ENCODE data around the gene SPATA9. TPM values are rescaled to one million over a fixed set of nuclear protein-coding genes. Genes with fewer than 3 reads are reported as not detected.

Gene SPATA9
- total and polyA plus RNA-seq, 9 of the 15 experiments (the other 6 are each of a cell fraction or from before 2014, with no cell fraction given) = 0.16 to 5.5 (median 0.39) TPM; not detected in 3

GRCh38 chr5:95613514-95613913, 69.3 kb downstream of the SPATA9 start:
- Histone ChIP-seq H3K9ac (ENCODE audit: insufficient read depth in 1 of 2, low read depth in 2 of 2, low read length in 2 of 2) (no peak overlapping the region), H3K4me1 (replicated peaks in 1 of 2; ENCODE audit: control insufficient read depth in 2 of 2, insufficient read depth in 2 of 2, low read length in 2 of 2) (no peaks in the 10 kb centered on the region; a peak in 1 of 5 replicates), H3K27ac (ENCODE audit: extremely low read depth, low read depth, low read length) (no peak overlapping the region), H4K20me1 (replicated peaks; ENCODE audit: control insufficient read depth, insufficient read depth, low read length) (no peaks in the 10 kb centered on the region), H3K4me3 (no peak overlapping the region), H3K4me2 (ENCODE audit: insufficient read depth, low read length) (no peak overlapping the region), H3K27me3 (ENCODE audit: control insufficient read depth in 2 of 2, insufficient read depth in 2 of 2, low read length in 2 of 2) (no peaks in the 10 kb centered on the region), H2AFZ (ENCODE audit: low read depth, low read length) (no peak overlapping the region), H3K9me1 (ENCODE audit: control insufficient read depth, insufficient read depth, low read length) (no peaks in the 10 kb centered on the region), H3K36me3 (ENCODE audit: control insufficient read depth, insufficient read depth, low read length) (no peaks in the 10 kb centered on the region), H3K79me2 (ENCODE audit: control insufficient read depth, insufficient read depth, low read length) (no peaks in the 10 kb centered on the region), H3K9me3 (replicated peaks; ENCODE audit: control insufficient read depth, insufficient read depth, low read depth, low read length) (peaks cover 2% of the 10 kb centered on the region)
- ChIA-PET POLR2A (interaction anchor here (1.1 kb wide), 1 partner anchor 9 kb away, joined by 3 read pairs; no protein-coding TSS in a partner anchor), CTCF (ENCODE audit: low intra/inter-chr PET ratio) (no interaction called here)
- ATAC-seq (no peak), DNase-seq (ENCODE audit: extremely low read depth in 1 of 4, low spot score in 3 of 4) (no peak), FAIRE-seq (no peak)
- peak in 1 of 2 experiments; percentile 87 for TF ChIP-seq AFF1 (IDR thresholded peaks at IDR 0.05; ENCODE audit: low read depth in 1 of 2, partially characterized antibody in 2 of 2)
- no peak for TF ChIP-seq SAFB (IDR thresholded peaks at IDR 0.05; ENCODE audit: borderline replicate concordance, low read depth, low read length)
- peak; percentile 48; the same call in 1 of the 2 replicates for TF ChIP-seq ZNF384 (IDR thresholded peaks at IDR 0.05; ENCODE audit: low read depth, low read length)
- TF ChIP-seq PKNOX1 (IDR thresholded peaks at IDR 0.05) = 0 out of 2 replicates have a peak, but pooled peaks have one; percentile 12
- no peak for TF ChIP-seq PRMT5 (CRISPR knock-in tag; IDR thresholded peaks at IDR 0.05)
- no peak for TF ChIP-seq PBX2 (CRISPR knock-in tag; IDR thresholded peaks at IDR 0.05; ENCODE audit: low read depth)
- TF ChIP-seq PBX2 (tag; conservative IDR thresholded peaks at IDR 0.05; ENCODE audit: low read depth) = 0 out of 2 replicates have a peak, but pooled peaks have one; percentile 12
- TF ChIP-seq CBX3 (IDR thresholded peaks at IDR 0.05; ENCODE audit: borderline replicate concordance in 1 of 2, low read length in 2 of 2) = peak in 1 of 2 experiments; percentile 79; a peak in 2 of 3 replicates
- no peak for TF ChIP-seq RB1 (IDR thresholded peaks at IDR 0.05; ENCODE audit: low read depth)
- WGBS (ENCODE audit: insufficient coverage, low coverage, missing lambda C conversion rate) = 70% methylated on average over 1 of the region's 1 CpG
- no TSS peak for BruUV-seq (replicated peaks)
- in situ Hi-C loops (cut with MboI) = no loop called here
- intact Hi-C loops (cut with micrococcal nuclease) = no loop called here
